Smooth muscle cell (in vitro differentiated cells): ENCODE results near the gene DUOX1. TPM values are rescaled to one million over a fixed set of nuclear protein-coding genes. Genes with fewer than 3 reads are reported as not detected.

Source experiments
- DNase-seq: peaks from one replicate; lab custom pipeline; 2025; ENCODE audit not compliant: unreplicated experiment; lab: John Stamatoyannopoulos, UW
- H2AFZ ChIP-seq: fragments of 200-600 bp; sonication (generic); 2 replicates; pipeline ENCODE4 v1.6.0; 2016; ENCODE audit warnings: antibody characterized with exemption, low read depth, mild to moderate bottlenecking
- H3F3A ChIP-seq: fragments of 200-600 bp; sonication (generic); 2 replicates; pipeline ENCODE4 v1.6.0; 2017; ENCODE audit warnings: antibody characterized with exemption, low read depth
- H3K27ac ChIP-seq: fragments of 200-600 bp; sonication (generic); 2 replicates; pipeline ENCODE4 v1.5.1; 2016; ENCODE audit warnings: low read depth, mild to moderate bottlenecking
- H3K27me3 ChIP-seq: fragments of 200-600 bp; sonication (generic); 2 replicates; pipeline ENCODE4 v1.6.1; 2016; ENCODE audit warnings: low read depth, mild to moderate bottlenecking
- H3K36me3 ChIP-seq: fragments of 200-600 bp; sonication (generic); 2 replicates; pipeline ENCODE4 v1.5.1; 2016; ENCODE audit warnings: low read depth
- H3K4me1 ChIP-seq: fragments of 200-600 bp; sonication (generic); 2 replicates; pipeline ENCODE4 v1.5.1; 2016; ENCODE audit warnings: low read depth
- H3K4me2 ChIP-seq: fragments of 200-600 bp; sonication (generic); 2 replicates; pipeline ENCODE4 v1.6.0; 2016; ENCODE audit warnings: mild to moderate bottlenecking
- H3K4me3 ChIP-seq: fragments of 200-600 bp; sonication (generic); 2 replicates; pipeline ENCODE4 v1.5.1; 2016; ENCODE audit warnings: mild to moderate bottlenecking
- H3K79me2 ChIP-seq: fragments of 200-600 bp; sonication (generic); 2 replicates; pipeline ENCODE4 v1.6.0; 2016; ENCODE audit warnings: low read depth, mild to moderate bottlenecking
- H3K9ac ChIP-seq: fragments of 200-600 bp; sonication (generic); 2 replicates; pipeline ENCODE4 v1.6.0; 2016; ENCODE audit warnings: low read depth
- H3K9me3 ChIP-seq: fragments of 200-600 bp; sonication (generic); replicated peaks from 2 replicates; pipeline ENCODE4 v1.5.1; 2016; ENCODE audit warnings: low read depth
- H4K20me1 ChIP-seq: fragments of 200-600 bp; sonication (generic); 2 replicates; pipeline ENCODE4 v1.6.0; 2016; ENCODE audit warnings: low read depth
- CTCF ChIP-seq: fragments of 200-600 bp; sonication (generic); IDR thresholded peaks from 2 replicates; pipeline ENCODE4 v1.5.1; 2017; ENCODE audit warnings: borderline replicate concordance, mild to moderate bottlenecking, antibody characterized with exemption; ENCODE audit not compliant: insufficient read depth, poor library complexity, severe bottlenecking
- WGBS: methylation state at CpG from one replicate; pipeline ENCODE4 v1.1.7; 2016; ENCODE audit warnings: low lambda C conversion rate; 5-methylcytosine and 5-hydroxymethylcytosine counted together
- polyA plus RNA-seq: library from polyadenylated mRNA; unstranded; fragments of >200 nt; fragmentation: Nextera tagmentation; extraction: Ambion mirVana; gene quantifications from 2 replicates; pipeline ENCODE4 v1.2.1, GENCODE V29; 2016
- total RNA-seq: library from RNA; depleted of rRNA; stranded (reverse); fragments of >200 nt; gene quantifications from 2 replicates; pipeline ENCODE4 v1.2.3, GENCODE V29; 2014

DUOX1 gene
- total and polyA plus RNA-seq, 2 experiments from 2014 or later: 4.4 to 5.8 TPM

GRCh38 chr15:45148076-45149059, 18.6 kb downstream of the DUOX1 start:
- no peaks in the 10 kb centered on the region for H3F3A ChIP-seq
- no peaks in the 10 kb centered on the region for H3K4me1 ChIP-seq
- no peak overlapping the region for H3K9ac ChIP-seq
- H3K4me2 ChIP-seq: no peak overlapping the region
- no peak overlapping the region for H3K4me3 ChIP-seq
- no peaks in the 10 kb centered on the region for H4K20me1 ChIP-seq
- H3K27me3 ChIP-seq: no peaks in the 10 kb centered on the region
- no peak for TF ChIP-seq CTCF
- no peaks in the 10 kb centered on the region for H3K36me3 ChIP-seq
- no peaks in the 10 kb centered on the region for H3K9me3 ChIP-seq
- WGBS: 91% methylated on average over 12 of the region's 12 CpGs
- no peak overlapping the region for H3K27ac ChIP-seq
- DNase-seq: no peak
- no peak overlapping the region for H2AFZ ChIP-seq
- H3K79me2 ChIP-seq: no peaks in the 10 kb centered on the region

DNA sequence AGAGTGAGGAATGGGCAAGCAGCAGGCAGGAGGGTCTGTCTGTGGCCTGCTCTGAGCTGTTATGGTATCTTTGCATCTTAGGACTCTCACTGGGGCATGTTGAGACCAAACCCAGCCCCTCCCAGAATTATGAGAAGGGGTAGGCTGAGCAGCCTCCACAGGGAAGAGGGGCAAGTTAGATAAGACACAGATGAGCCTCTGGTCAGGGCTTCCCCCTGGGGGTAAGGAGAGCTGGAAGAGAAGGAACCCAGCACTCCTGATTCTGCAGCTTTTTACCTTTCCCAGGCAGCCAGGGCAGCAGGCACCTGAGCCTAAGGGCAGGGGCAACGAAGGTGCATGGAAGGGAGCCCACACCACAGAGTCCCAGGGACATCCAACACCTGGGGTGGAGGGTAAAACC, 19.3 kb downstream of the DUOX1 start:
- no peak for DNase-seq
- Histone ChIP-seq H3F3A (no peaks in the 10 kb centered on the region), H3K4me2 (no peak overlapping the region), H3K4me1 (no peaks in the 10 kb centered on the region), H4K20me1 (no peaks in the 10 kb centered on the region), H3K27me3 (no peaks in the 10 kb centered on the region), H3K9ac (no peak overlapping the region), H3K36me3 (no peaks in the 10 kb centered on the region), H2AFZ (no peak overlapping the region), H3K79me2 (no peaks in the 10 kb centered on the region), H3K9me3 (no peaks in the 10 kb centered on the region), H3K27ac (no peak overlapping the region), H3K4me3 (no peak overlapping the region)
- 71% methylated on average over 1 of the region's 1 CpG for WGBS
- TF ChIP-seq CTCF: no peak

DNA sequence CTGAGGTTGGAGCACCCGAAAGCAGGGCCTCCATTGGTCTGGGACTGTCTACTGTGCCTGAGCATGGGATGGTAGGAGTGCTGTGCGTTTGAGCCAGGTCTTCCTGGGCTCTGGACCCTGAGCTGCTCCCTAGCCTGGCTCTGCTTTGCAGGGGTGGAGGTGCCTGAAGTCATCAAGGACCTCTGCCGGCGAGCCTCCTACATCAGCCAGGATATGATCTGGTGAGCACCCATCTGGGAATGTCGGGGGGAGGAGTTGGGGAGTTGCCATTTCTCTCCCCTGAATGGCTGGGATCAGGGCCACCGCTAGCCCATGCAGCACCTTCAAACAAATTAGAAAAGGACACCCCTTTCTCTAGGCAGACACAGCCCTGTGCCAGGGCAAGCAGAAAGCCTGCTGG, 20.7 kb downstream of the DUOX1 start:
- Histone ChIP-seq H4K20me1 (no peaks in the 10 kb centered on the region), H3F3A (no peaks in the 10 kb centered on the region), H3K4me3 (no peak overlapping the region), H3K27ac (no peak overlapping the region), H3K4me2 (no peak overlapping the region), H3K9ac (no peak overlapping the region), H3K27me3 (no peaks in the 10 kb centered on the region), H3K36me3 (no peaks in the 10 kb centered on the region), H3K9me3 (no peaks in the 10 kb centered on the region), H3K79me2 (no peaks in the 10 kb centered on the region), H3K4me1 (no peaks in the 10 kb centered on the region), H2AFZ (no peak overlapping the region)
- no peak for TF ChIP-seq CTCF
- WGBS: 80% methylated on average over 6 of the region's 6 CpGs
- no peak for DNase-seq

DNA sequence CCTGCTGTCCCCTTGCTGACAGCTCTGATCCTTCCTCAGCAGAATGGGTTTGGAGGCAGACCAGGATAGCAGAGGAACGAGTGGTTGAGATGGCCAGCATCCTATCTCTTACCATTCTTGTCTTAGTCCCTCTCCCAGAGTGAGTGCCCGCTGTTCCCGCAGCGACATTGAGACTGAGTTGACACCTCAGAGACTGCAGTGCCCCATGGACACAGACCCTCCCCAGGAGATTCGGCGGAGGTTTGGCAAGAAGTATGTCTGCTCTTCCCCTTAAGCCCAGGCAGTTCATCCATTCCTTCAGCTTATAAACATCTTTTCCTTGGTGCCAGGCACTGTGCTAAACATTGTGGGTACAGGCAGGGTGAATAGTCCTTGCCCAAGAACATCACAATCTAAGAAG, 21.2 kb downstream of the DUOX1 start:
- Histone ChIP-seq H3K9ac (no peak overlapping the region), H3K4me3 (no peak overlapping the region), H3K27ac (no peak overlapping the region), H3K79me2 (no peaks in the 10 kb centered on the region), H3K36me3 (no peaks in the 10 kb centered on the region), H3K4me1 (no peaks in the 10 kb centered on the region), H4K20me1 (no peaks in the 10 kb centered on the region), H3K4me2 (no peak overlapping the region), H2AFZ (no peak overlapping the region), H3K27me3 (no peaks in the 10 kb centered on the region), H3F3A (no peaks in the 10 kb centered on the region), H3K9me3 (no peaks in the 10 kb centered on the region)
- no peak for DNase-seq
- 94% methylated on average over 6 of the region's 6 CpGs for WGBS
- TF ChIP-seq CTCF: no peak
